Femur (tissue), 1 donor: ENCODE data around the gene SACM1L.

Experiments used
- DNase-seq: peaks from one replicate; pipeline ENCODE4 v3.0.0-alpha.2; 2017

Gene SACM1L

GRCh38 chr3:45772341-45773035 lies 83.3 kb downstream of the SACM1L start:
- no peak for DNase-seq

- DNase-seq: no peak
Observed at GRCh38 chr3:45773072-45773471, 83.9 kb downstream of the SACM1L start.

- no peak for DNase-seq
Observed at GRCh38 chr3:45773714-45774449, 84.7 kb downstream of the SACM1L start.

GRCh38 chr3:45774581-45775521 lies 85.7 kb downstream of the SACM1L start:
- no peak for DNase-seq

- DNase-seq: no peak
Observed at GRCh38 chr3:45775571-45776300, 86.5 kb downstream of the SACM1L start.

- DNase-seq: no peak
Observed at GRCh38 chr3:45776301-45776595, 87.1 kb downstream of the SACM1L start.

GRCh38 chr3:45776611-45777010 lies 87.4 kb downstream of the SACM1L start:
- DNase-seq: no peak

GRCh38 chr3:45777111-45777745 lies 88.0 kb downstream of the SACM1L start:
- DNase-seq: no peak

GRCh38 chr3:45777746-45778386 lies 88.7 kb downstream of the SACM1L start:
- DNase-seq: no peak

GRCh38 chr3:45778761-45779201 lies 89.6 kb downstream of the SACM1L start:
- DNase-seq: no peak

GRCh38 chr3:45779746-45780735 lies 90.8 kb downstream of the SACM1L start:
- DNase-seq: no peak

- no peak for DNase-seq
Observed at GRCh38 chr3:45781271-45781670, 92.1 kb downstream of the SACM1L start.

- no peak for DNase-seq
Observed at GRCh38 chr3:45781841-45782240, 92.6 kb downstream of the SACM1L start.

GRCh38 chr3:45782381-45782780 lies 93.2 kb downstream of the SACM1L start:
- no peak for DNase-seq

- DNase-seq: no peak
Observed at GRCh38 chr3:45783667-45784066, 94.5 kb downstream of the SACM1L start.

- no peak for DNase-seq
Observed at GRCh38 chr3:45785605-45786150, 96.5 kb downstream of the SACM1L start.

GRCh38 chr3:45786801-45787495 lies 97.8 kb downstream of the SACM1L start:
- DNase-seq: no peak

GRCh38 chr3:45787551-45787950 lies 98.4 kb downstream of the SACM1L start:
- DNase-seq: no peak

- DNase-seq: no peak
Observed at GRCh38 chr3:45789235-45789812, 100.1 kb downstream of the SACM1L start.
